Lower lobe of right lung (tissue), 2 donors: ENCODE data around the gene ZFHX3. TPM values are rescaled to one million over a fixed set of nuclear protein-coding genes. Genes with fewer than 3 reads are reported as not detected.

Experiments
- ATAC-seq, 2 donors: fragments of 200-7000 bp; cut with Tn5 transposase; one replicate each; pipeline ENCODE4 v1.9.1; 2020 to 2022; ENCODE audit warnings: mild to moderate bottlenecking in 2 of 2, moderate library complexity in 2 of 2
- DNase-seq: peaks from one replicate; pipeline ENCODE4 v3.0.0-alpha.2; 2020
- H3K27ac ChIP-seq: fragments of 200-600 bp; one replicate; pipeline ENCODE4 v1.8.0; 2022
- H3K27me3 ChIP-seq: fragments of 200-600 bp; one replicate; pipeline ENCODE4 v1.8.0; 2022; ENCODE audit warnings: low read depth
- H3K36me3 ChIP-seq: fragments of 200-600 bp; one replicate; pipeline ENCODE4 v1.8.0; 2022; ENCODE audit warnings: mild to moderate bottlenecking
- H3K4me1 ChIP-seq: fragments of 200-600 bp; one replicate; pipeline ENCODE4 v1.8.0; 2022
- H3K4me3 ChIP-seq: fragments of 200-600 bp; one replicate; pipeline ENCODE4 v1.8.0; 2022; ENCODE audit warnings: mild to moderate bottlenecking
- H3K9me3 ChIP-seq: fragments of 200-600 bp; one replicate; pipeline ENCODE4 v1.8.0; 2022
- intact Hi-C: fragments of 100-400 bp; cut with DNase I; formaldehyde crosslinking; loops from one replicate; pipeline ENCODE4 v1.11.0; 2022
- total RNA-seq: library from RNA; stranded (reverse); fragmentation: NEBNext Ultra II Directional; extraction: Animal tissue kit (Norgen Biotek cat#: 25700); gene quantifications from one replicate; pipeline ENCODE4 v1.2.1, GENCODE V29; 2021
- TF ChIP-seq, protein P1 (sequence below): fragments of 200-600 bp; IDR thresholded peaks from one replicate; pipeline ENCODE4 v1.8.0; 2022; ENCODE audit warnings: antibody characterized with exemption, mild to moderate bottlenecking
- donor health status: DM: no; HTN: yes; CAD: no; lungs with severe emphysema.

Gene ZFHX3
- total RNA-seq, 1 donor from 2014 or later, result 29.3 TPM

DNA sequence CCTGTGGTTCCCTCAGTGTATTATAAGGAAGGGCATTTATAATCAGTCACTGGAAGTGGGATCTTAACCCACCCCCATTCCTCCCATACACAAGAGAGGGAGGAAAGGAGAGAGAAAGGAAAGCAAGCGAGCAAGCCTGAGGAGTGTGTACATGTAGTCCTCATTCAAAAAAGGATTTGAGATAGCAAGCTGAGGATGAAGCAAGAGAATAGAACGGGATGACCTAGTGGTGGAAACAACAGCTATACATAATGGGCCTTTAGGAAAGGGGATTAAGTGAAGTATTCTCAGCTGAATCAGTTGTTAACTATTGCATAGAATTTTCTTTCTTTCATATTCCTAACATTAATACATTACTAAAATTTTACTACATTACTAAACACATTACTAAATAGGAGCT lies 281.4 kb downstream of the ZFHX3 start:
- H3K4me1 ChIP-seq, result no peaks in the 10 kb centered on the region
- TF ChIP-seq, protein P1, sequence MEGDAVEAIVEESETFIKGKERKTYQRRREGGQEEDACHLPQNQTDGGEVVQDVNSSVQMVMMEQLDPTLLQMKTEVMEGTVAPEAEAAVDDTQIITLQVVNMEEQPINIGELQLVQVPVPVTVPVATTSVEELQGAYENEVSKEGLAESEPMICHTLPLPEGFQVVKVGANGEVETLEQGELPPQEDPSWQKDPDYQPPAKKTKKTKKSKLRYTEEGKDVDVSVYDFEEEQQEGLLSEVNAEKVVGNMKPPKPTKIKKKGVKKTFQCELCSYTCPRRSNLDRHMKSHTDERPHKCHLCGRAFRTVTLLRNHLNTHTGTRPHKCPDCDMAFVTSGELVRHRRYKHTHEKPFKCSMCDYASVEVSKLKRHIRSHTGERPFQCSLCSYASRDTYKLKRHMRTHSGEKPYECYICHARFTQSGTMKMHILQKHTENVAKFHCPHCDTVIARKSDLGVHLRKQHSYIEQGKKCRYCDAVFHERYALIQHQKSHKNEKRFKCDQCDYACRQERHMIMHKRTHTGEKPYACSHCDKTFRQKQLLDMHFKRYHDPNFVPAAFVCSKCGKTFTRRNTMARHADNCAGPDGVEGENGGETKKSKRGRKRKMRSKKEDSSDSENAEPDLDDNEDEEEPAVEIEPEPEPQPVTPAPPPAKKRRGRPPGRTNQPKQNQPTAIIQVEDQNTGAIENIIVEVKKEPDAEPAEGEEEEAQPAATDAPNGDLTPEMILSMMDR, result no peak
- no peaks in the 10 kb centered on the region for H3K36me3 ChIP-seq
- H3K27ac ChIP-seq, result no peak overlapping the region
- no peaks in the 10 kb centered on the region for H3K27me3 ChIP-seq
- H3K9me3 ChIP-seq, result no peaks in the 10 kb centered on the region
- no peak overlapping the region for H3K4me3 ChIP-seq
- intact Hi-C loops, result no loop called here
- ATAC-seq (no peak), DNase-seq (no peak)

DNA sequence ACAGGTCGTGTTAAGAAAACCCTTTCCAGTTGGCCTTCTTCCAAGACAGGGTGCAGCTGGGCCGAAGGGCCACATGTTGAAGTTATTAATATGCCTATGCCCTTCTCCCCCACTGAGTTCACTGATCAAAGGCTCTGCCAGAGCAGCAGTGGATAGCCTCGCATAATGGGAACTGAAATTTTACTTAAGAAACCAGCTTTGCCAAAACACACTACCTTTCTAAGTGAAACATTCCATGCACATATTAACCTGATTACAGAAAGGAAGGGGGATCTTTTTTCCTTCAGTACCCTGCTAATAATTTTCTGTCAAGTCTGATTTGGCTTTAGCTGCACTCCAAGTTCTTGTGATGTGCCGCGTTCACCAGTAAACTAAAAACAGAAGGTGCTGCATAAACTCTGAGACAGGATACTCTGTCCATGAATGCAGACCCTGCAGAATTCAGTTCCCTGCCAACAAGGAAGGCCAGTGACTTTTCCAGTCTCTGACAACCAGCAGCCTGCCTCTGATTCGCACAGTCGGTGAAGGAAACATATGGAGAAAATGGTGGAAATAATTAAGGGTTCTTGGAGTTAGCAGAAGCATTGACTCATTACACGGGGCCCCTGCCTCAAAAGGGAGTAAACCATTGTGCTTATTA lies 283.8 kb downstream of the ZFHX3 start:
- no peak overlapping the region for H3K4me3 ChIP-seq
- H3K27me3 ChIP-seq, result no peaks in the 10 kb centered on the region
- DNase-seq, result no peak
- peaks cover 2% of the 10 kb centered on the region for H3K9me3 ChIP-seq
- H3K27ac ChIP-seq, result no peak overlapping the region
- no peaks in the 10 kb centered on the region for H3K36me3 ChIP-seq
- intact Hi-C loops, result no loop called here
- TF ChIP-seq, protein P1, result no peak
- H3K4me1 ChIP-seq, result no peaks in the 10 kb centered on the region
- no peak for ATAC-seq

DNA sequence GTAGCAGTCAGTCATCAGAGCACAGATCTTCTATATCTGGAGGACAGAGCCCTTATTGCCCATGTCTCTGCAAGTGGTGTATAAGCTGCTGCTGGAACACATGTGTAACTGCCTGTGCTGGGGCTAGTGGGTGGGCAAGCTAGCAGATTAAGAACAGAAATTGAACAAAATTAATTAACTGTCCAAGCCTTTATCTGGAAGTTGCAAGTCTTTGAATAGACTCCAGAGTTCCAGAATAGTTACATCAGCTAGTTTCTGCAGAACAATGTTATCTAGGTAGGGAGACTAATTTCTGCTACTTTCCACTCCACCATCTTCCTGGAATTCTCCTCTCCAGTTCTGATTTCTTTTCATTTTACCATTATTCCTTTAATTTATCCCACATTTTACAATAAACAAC lies 287.3 kb downstream of the ZFHX3 start:
- Histone ChIP-seq H3K27ac (no peak overlapping the region), H3K27me3 (no peaks in the 10 kb centered on the region), H3K4me1 (no peaks in the 10 kb centered on the region), H3K36me3 (no peaks in the 10 kb centered on the region), H3K9me3 (peaks cover 21% of the 10 kb centered on the region), H3K4me3 (no peak overlapping the region)
- ATAC-seq (no peak), DNase-seq (no peak)
- intact Hi-C loops, result no loop called here
- TF ChIP-seq, protein P1, result no peak

DNA sequence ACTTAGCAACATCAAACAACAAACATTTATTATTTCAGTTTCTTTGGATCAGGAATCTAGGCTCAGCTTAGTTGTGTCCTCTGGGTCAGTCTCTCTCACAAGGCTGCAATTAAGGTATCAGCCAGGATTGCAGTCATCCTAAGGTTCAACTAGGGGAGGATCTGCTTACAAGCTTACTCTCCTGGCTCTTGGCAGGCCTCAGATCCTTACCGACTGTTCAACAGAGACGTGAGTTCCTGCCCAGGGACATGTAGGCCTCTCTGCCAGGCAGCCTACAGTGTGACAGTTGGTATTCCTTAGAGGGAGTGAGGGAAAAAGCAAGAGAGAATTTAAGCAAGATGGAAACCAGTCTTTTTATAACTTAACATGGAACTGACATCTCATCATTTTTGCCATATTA lies 294.0 kb downstream of the ZFHX3 start:
- TF ChIP-seq, protein P1, result no peak
- Histone ChIP-seq H3K36me3 (no peaks in the 10 kb centered on the region), H3K27ac (no peak overlapping the region), H3K27me3 (no peaks in the 10 kb centered on the region), H3K4me3 (no peak overlapping the region), H3K9me3 (peaks cover 17% of the 10 kb centered on the region), H3K4me1 (no peaks in the 10 kb centered on the region)
- intact Hi-C loops, result no loop called here
- ATAC-seq (no peak), DNase-seq (no peak)

DNA sequence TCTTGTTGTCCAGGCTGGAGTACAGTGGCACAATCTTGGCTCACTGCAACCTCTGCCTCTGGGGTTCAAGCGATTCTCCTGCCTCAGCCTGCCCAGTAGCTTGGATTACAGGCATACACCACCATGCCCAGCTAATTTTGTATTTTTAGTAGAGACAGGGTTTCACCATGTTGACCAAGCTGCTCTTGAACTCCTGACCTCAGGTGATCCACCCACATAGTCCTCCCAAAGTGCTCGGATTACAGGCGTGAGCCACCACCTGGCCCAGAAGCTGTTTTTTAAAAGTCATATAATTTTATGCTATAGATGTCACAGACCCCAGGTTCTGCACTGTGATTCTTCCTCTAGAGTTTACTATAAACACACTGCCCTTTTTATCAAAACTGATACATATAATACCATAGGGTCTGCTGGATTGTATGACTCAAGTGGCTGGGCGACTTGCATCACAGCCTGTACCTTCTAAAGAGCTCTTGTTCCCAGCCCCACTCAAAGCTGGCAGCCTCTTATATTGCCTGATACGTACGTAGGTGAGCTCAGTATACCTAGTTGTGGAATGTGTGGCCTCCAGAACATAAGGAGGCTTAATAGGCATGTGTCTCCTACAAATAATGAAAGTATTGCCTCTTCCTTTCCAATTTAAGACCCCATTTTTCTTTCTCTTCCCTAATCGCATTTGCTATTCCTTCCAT lies 295.8 kb downstream of the ZFHX3 start:
- Histone ChIP-seq H3K4me1 (no peaks in the 10 kb centered on the region), H3K9me3 (peaks cover 4% of the 10 kb centered on the region), H3K4me3 (no peak overlapping the region), H3K27ac (no peak overlapping the region), H3K36me3 (no peaks in the 10 kb centered on the region), H3K27me3 (no peaks in the 10 kb centered on the region)
- DNase-seq (peak; percentile 70), ATAC-seq (peak; percentile 91 to 94)
- TF ChIP-seq, protein P1, result no peak
- intact Hi-C loops, result no loop called here
